ENCODE measurements around the gene GNAQ. TPM values are rescaled to one million over a fixed set of nuclear protein-coding genes. Genes with fewer than 3 reads are reported as not detected.

The GNAQ gene
- polyA plus RNA-seq, 1 of the 3 experiments (the other 2 are of a cell fraction) = 20.9 TPM

- Histone ChIP-seq H2AFZ (ENCODE audit: low read depth) (no peak overlapping the region), H3K4me1 (ENCODE audit: control insufficient read depth in 1 of 2, insufficient read depth in 2 of 2, low read depth in 1 of 2, low read length in 1 of 2) (peaks cover 12 to 14% of the 10 kb centered on the region in 2 experiments; a peak in 3 of 4 replicates), H3K27me3 (ENCODE audit: insufficient read depth) (no peaks in the 10 kb centered on the region), H3K79me2 (ENCODE audit: insufficient read depth) (peaks cover 52% of the 10 kb centered on the region), H3K9ac (no peak overlapping the region), H3K4me2 (no peak overlapping the region), H3K9me3 (no peaks in the 10 kb centered on the region), H3K27ac (ENCODE audit: low read depth in 2 of 2, low read length in 1 of 2) (no peak overlapping the region), H4K20me1 (ENCODE audit: insufficient read depth) (peaks cover 6% of the 10 kb centered on the region; the same call in 1 of the 2 replicates), H3K36me3 (replicated peaks in 1 of 2; ENCODE audit: control insufficient read depth in 1 of 2, insufficient read depth in 2 of 2, low read length in 1 of 2) (peaks cover 0 to 3% of the 10 kb centered on the region in 2 experiments), H3K4me3 (ENCODE audit: low read depth in 2 of 2, low read length in 1 of 2) (no peak overlapping the region), H3F3A (replicated peaks; ENCODE audit: insufficient read depth) (no peaks in the 10 kb centered on the region), H3K9me2 (no peaks in the 10 kb centered on the region)
- CTCF ChIA-PET = interaction anchor here (0.8 to 1.7 kb wide), 5 partner anchors 8 to 62 kb away, joined by 3 to 6 read pairs (median 4); no protein-coding TSS in a partner anchor
- WGBS (ENCODE audit: low lambda C conversion rate) = 96% methylated on average over 1 of the region's 1 CpG
- no peak for DNase-seq
- POLR2A ChIA-PET = no interaction called here
- TF ChIP-seq MAX (IDR thresholded peaks at IDR 0.05; ENCODE audit: low read depth) (no peak), TAF1 (IDR thresholded peaks at IDR 0.05; ENCODE audit: borderline replicate concordance, low read depth, low read length) (no peak), NFIC (IDR thresholded peaks at IDR 0.05; ENCODE audit: borderline replicate concordance) (no peak), YY1 (IDR thresholded peaks at IDR 0.05; ENCODE audit: low read depth) (no peak), ZBTB33 (IDR thresholded peaks at IDR 0.05; ENCODE audit: borderline replicate concordance, low read depth) (no peak), TEAD4 (IDR thresholded peaks at IDR 0.05; ENCODE audit: borderline replicate concordance, insufficient read depth) (no peak), EP300 (IDR thresholded peaks at IDR 0.05; ENCODE audit: borderline replicate concordance in 1 of 2, low read depth in 1 of 2, low read length in 1 of 2) (no peak), FOXJ3 (CRISPR knock-in tag; IDR thresholded peaks at IDR 0.05) (no peak), FOXM1 (IDR thresholded peaks at IDR 0.05; ENCODE audit: low read depth) (no peak), MXI1 (IDR thresholded peaks at IDR 0.05; ENCODE audit: low read depth, low read length) (no peak), CTCF (IDR thresholded peaks at IDR 0.05) (no peak), USF1 (IDR thresholded peaks at IDR 0.05; ENCODE audit: borderline replicate concordance, low read depth) (no peak), JUND (IDR thresholded peaks at IDR 0.05) (no peak), GABPA (IDR thresholded peaks at IDR 0.05; ENCODE audit: low read depth) (no peak), MEF2A (IDR thresholded peaks at IDR 0.05; ENCODE audit: borderline replicate concordance, low read depth) (no peak), SMC3 (IDR thresholded peaks at IDR 0.05; ENCODE audit: low read depth, low read length) (no peak), CHD2 (IDR thresholded peaks at IDR 0.05; ENCODE audit: low read length, partially characterized antibody) (no peak)
Observed at GRCh38 chr9:77906991-77907390, 124.6 kb downstream of the GNAQ start.

All from SK-N-SH (cell line).